Thoracic aorta (tissue), 2 donors: ENCODE results near the gene ELOVL6. TPM values are rescaled to one million over a fixed set of nuclear protein-coding genes. Genes with fewer than 3 reads are reported as not detected.

Source experiments
- ATAC-seq: fragments of 150-250 bp; one replicate; pipeline ENCODE4 v1.8.0; 2017; ENCODE audit warnings: low read depth; ENCODE audit not compliant: insufficient number of reproducible peaks, low FRiP score
- DNase-seq: peaks from one replicate; pipeline ENCODE4 v3.0.0-alpha.2; 2020; ENCODE audit warnings: low spot score
- H3K27ac ChIP-seq, 2 donors: fragments of 200-600 bp; sonication (generic); 1 replicate in 1 of 2; 2 replicates in 1 of 2; pipeline ENCODE4 v1.5.1; 2016; ENCODE audit warnings: mild to moderate bottlenecking in 2 of 2, moderate library complexity in 2 of 2
- H3K27me3 ChIP-seq: fragments of 200-600 bp; sonication (generic); replicated peaks from 2 replicates; pipeline ENCODE4 v1.6.0; 2016; ENCODE audit warnings: mild to moderate bottlenecking; ENCODE audit not compliant: insufficient read depth
- H3K36me3 ChIP-seq: fragments of 200-600 bp; sonication (generic); one replicate; pipeline ENCODE4 v1.5.1; 2016
- H3K4me1 ChIP-seq, 2 donors: fragments of 200-600 bp; sonication (generic); 1 replicate in 1 of 2; 2 replicates in 1 of 2; pipeline versions ENCODE4 v1.5.1 to v1.6.0; 2016; ENCODE audit warnings: low read depth in 2 of 2, mild to moderate bottlenecking in 1 of 2; ENCODE audit not compliant: control insufficient read depth in 1 of 2
- H3K4me3 ChIP-seq: fragments of 200-600 bp; sonication (generic); 2 replicates; pipeline ENCODE4 v1.5.1; 2016; ENCODE audit warnings: mild to moderate bottlenecking
- H3K9me3 ChIP-seq: fragments of 200-600 bp; sonication (generic); 2 replicates; pipeline ENCODE4 v1.5.1; 2016
- total RNA-seq, 2 donors: library from RNA; depleted of rRNA; stranded (reverse); fragments of >200 nt; gene quantifications; one replicate each; pipeline versions ENCODE4 v1.1.0 to v1.2.3, GENCODE V29; 2016
- TF ChIP-seq, protein P1 (sequence below): fragments of 200-600 bp; sonication (generic); IDR thresholded peaks from one replicate; pipeline ENCODE4 v1.5.1; 2019; ENCODE audit warnings: antibody characterized with exemption

Gene ELOVL6
- total RNA-seq, 2 donors from 2014 or later, result 1.5 to 2.7 TPM

GRCh38 chr4:110025056-110025455 is 173.4 kb downstream of the ELOVL6 start:
- DNase-seq, result no peak
- Histone ChIP-seq H3K27ac (no peak overlapping the region), H3K27me3 (no peaks in the 10 kb centered on the region), H3K4me1 (no peaks in the 10 kb centered on the region), H3K36me3 (no peaks in the 10 kb centered on the region), H3K9me3 (no peaks in the 10 kb centered on the region), H3K4me3 (no peak overlapping the region)
- no peak for ATAC-seq
- TF ChIP-seq, protein P1, sequence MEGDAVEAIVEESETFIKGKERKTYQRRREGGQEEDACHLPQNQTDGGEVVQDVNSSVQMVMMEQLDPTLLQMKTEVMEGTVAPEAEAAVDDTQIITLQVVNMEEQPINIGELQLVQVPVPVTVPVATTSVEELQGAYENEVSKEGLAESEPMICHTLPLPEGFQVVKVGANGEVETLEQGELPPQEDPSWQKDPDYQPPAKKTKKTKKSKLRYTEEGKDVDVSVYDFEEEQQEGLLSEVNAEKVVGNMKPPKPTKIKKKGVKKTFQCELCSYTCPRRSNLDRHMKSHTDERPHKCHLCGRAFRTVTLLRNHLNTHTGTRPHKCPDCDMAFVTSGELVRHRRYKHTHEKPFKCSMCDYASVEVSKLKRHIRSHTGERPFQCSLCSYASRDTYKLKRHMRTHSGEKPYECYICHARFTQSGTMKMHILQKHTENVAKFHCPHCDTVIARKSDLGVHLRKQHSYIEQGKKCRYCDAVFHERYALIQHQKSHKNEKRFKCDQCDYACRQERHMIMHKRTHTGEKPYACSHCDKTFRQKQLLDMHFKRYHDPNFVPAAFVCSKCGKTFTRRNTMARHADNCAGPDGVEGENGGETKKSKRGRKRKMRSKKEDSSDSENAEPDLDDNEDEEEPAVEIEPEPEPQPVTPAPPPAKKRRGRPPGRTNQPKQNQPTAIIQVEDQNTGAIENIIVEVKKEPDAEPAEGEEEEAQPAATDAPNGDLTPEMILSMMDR, result no peak

GRCh38 chr4:110022457-110022856 is 176.0 kb downstream of the ELOVL6 start:
- TF ChIP-seq, protein P1, result no peak
- Histone ChIP-seq H3K27me3 (no peaks in the 10 kb centered on the region), H3K9me3 (no peaks in the 10 kb centered on the region), H3K27ac (no peak overlapping the region), H3K4me1 (no peaks in the 10 kb centered on the region), H3K36me3 (no peaks in the 10 kb centered on the region), H3K4me3 (no peak overlapping the region)
- DNase-seq (no peak), ATAC-seq (no peak)

DNA sequence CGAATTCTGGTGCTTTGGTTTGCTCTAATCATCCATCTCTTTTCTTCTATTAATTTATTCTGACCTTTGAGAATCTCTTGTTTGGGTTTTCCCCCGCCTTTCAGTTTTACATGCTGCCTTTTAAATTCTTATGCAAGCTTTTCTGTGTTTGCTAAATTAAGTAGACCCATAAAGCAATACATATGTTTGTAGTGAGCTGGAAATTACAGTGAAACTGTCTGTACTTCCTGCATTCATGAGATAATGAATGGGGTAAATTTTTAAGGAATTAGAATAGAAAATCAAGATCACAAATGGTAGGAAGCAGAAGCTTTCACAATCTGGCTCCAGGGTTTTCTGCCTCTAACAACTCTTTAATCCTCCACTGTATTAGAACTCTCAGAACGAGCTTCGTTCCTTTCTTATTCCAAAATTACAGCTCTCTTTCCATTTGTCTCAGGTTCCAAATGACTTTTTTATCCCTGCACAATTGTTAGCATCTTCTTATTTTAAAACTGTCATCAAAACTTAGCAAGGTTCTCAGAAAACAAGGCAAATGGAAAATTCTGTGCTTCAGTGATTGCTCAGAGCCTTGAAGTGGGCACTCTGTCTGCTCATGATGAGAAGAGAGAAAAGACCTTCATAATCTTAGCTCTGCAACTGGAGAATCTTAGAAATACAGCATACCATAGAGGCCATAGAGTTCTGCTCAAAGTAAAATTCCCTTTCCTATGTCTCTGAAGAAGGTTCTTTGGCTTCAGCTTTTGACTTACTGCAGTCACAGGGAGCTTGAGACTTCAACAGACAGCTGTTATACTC is 177.6 kb downstream of the ELOVL6 start:
- Histone ChIP-seq H3K27ac (no peak overlapping the region), H3K36me3 (no peaks in the 10 kb centered on the region), H3K4me1 (no peaks in the 10 kb centered on the region), H3K4me3 (no peak overlapping the region), H3K27me3 (no peaks in the 10 kb centered on the region), H3K9me3 (no peaks in the 10 kb centered on the region)
- no peak for ATAC-seq
- DNase-seq, result no peak
- TF ChIP-seq, protein P1, result no peak

GRCh38 chr4:110020139-110020538 is 178.3 kb downstream of the ELOVL6 start:
- H3K27ac ChIP-seq, result no peak overlapping the region
- H3K4me1 ChIP-seq, result no peaks in the 10 kb centered on the region
- H3K27me3 ChIP-seq, result no peaks in the 10 kb centered on the region
- no peaks in the 10 kb centered on the region for H3K9me3 ChIP-seq
- ATAC-seq (no peak), DNase-seq (no peak)
- no peaks in the 10 kb centered on the region for H3K36me3 ChIP-seq
- TF ChIP-seq, protein P1, result no peak
- H3K4me3 ChIP-seq, result no peak overlapping the region

GRCh38 chr4:110019153-110019552 is 179.3 kb downstream of the ELOVL6 start:
- TF ChIP-seq, protein P1, result no peak
- Histone ChIP-seq H3K4me3 (no peak overlapping the region), H3K4me1 (no peaks in the 10 kb centered on the region), H3K9me3 (no peaks in the 10 kb centered on the region), H3K27ac (no peak overlapping the region), H3K27me3 (no peaks in the 10 kb centered on the region), H3K36me3 (no peaks in the 10 kb centered on the region)
- no peak for ATAC-seq
- no peak for DNase-seq
